Left lung (tissue), 10 donors: ENCODE measurements around the gene CDKN1C. TPM values are rescaled to one million over a fixed set of nuclear protein-coding genes. Genes with fewer than 3 reads are reported as not detected.

ENCODE experiments used
- ATAC-seq: fragments of 200-7000 bp; cut with Tn5 transposase; one replicate; pipeline ENCODE4 v1.9.1; 2020; ENCODE audit warnings: moderate library complexity
- DNase-seq, 4 donors: peaks; one replicate each; pipeline ENCODE4 v3.0.0-alpha.2; 2013 to 2020
- H3K27ac ChIP-seq, 2 donors: fragments of 200-600 bp; sonication (generic) in 1 of 2; one replicate each; pipeline versions ENCODE4 v1.5.0 to v1.8.0; 2020 to 2021
- H3K27me3 ChIP-seq, 2 donors: fragments of 200-600 bp; sonication (generic) in 1 of 2; one replicate each; pipeline versions ENCODE4 v1.5.0 to v1.8.0; 2020 to 2021
- H3K36me3 ChIP-seq, 2 donors: fragments of 200-600 bp; sonication (generic) in 1 of 2; one replicate each; pipeline versions ENCODE4 v1.5.0 to v1.8.0; 2020 to 2021
- H3K4me1 ChIP-seq, 2 donors: fragments of 200-600 bp; one replicate each; pipeline ENCODE4 v1.8.0; 2021
- H3K4me3 ChIP-seq, 2 donors: fragments of 200-600 bp; sonication (generic) in 1 of 2; one replicate each; pipeline versions ENCODE4 v1.5.0 to v1.8.0; 2020 to 2021; ENCODE audit warnings: mild to moderate bottlenecking in 1 of 2
- H3K9me3 ChIP-seq, 2 donors: fragments of 200-600 bp; sonication (generic) in 1 of 2; one replicate each; pipeline versions ENCODE4 v1.5.0 to v1.8.0; 2020 to 2021
- CTCF ChIP-seq, 2 donors: fragments of 200-600 bp; sonication (generic) in 1 of 2; IDR thresholded peaks; one replicate each; pipeline versions ENCODE4 v1.5.0 to v1.8.0; 2021; ENCODE audit warnings: antibody characterized with exemption in 2 of 2
- intact Hi-C, 2 donors: fragments of 100-400 bp; cut with DNase I; formaldehyde crosslinking; loops; one replicate each; pipeline versions ENCODE4 v1.11.2 to v1.14.2; 2022
- polyA plus RNA-seq, 6 donors: library from polyadenylated mRNA; unstranded; fragments of 120-200 nt; gene quantifications; one replicate each; pipeline ENCODE4 v1.2.1, GENCODE V29; 2013; ENCODE audit not compliant: insufficient read length in 6 of 6
- total RNA-seq, 2 donors: library from RNA; stranded (reverse); fragmentation: NEBNext Ultra II Directional; extraction: Animal tissue kit (Norgen Biotek cat#: 25700); gene quantifications; one replicate each; pipeline ENCODE4 v1.2.1, GENCODE V29; 2021
- donor health status: DM: no; HTN: yes; CAD: no.
- donor health status: DM: no; HTN: no; CAD: no.

CDKN1C gene
- total and polyA plus RNA-seq, 8 donors = 18.0 to 90.1 (median 67.6) TPM

GRCh38 chr11:2881981-2882375 is 3.6 kb downstream of the CDKN1C start:
- TF ChIP-seq CTCF (IDR thresholded peaks at IDR 0.05) = no peak
- DNase-seq (no peak), ATAC-seq (no peak)
- Histone ChIP-seq H3K36me3 (no peaks in the 10 kb centered on the region), H3K9me3 (no peaks in the 10 kb centered on the region), H3K4me3 (no peak overlapping the region), H3K4me1 (peaks cover 0 to 30% of the 10 kb centered on the region in 2 donors), H3K27ac (no peak overlapping the region), H3K27me3 (peaks cover 0 to 51% of the 10 kb centered on the region in 2 donors)
- intact Hi-C loops = no loop called here

DNA sequence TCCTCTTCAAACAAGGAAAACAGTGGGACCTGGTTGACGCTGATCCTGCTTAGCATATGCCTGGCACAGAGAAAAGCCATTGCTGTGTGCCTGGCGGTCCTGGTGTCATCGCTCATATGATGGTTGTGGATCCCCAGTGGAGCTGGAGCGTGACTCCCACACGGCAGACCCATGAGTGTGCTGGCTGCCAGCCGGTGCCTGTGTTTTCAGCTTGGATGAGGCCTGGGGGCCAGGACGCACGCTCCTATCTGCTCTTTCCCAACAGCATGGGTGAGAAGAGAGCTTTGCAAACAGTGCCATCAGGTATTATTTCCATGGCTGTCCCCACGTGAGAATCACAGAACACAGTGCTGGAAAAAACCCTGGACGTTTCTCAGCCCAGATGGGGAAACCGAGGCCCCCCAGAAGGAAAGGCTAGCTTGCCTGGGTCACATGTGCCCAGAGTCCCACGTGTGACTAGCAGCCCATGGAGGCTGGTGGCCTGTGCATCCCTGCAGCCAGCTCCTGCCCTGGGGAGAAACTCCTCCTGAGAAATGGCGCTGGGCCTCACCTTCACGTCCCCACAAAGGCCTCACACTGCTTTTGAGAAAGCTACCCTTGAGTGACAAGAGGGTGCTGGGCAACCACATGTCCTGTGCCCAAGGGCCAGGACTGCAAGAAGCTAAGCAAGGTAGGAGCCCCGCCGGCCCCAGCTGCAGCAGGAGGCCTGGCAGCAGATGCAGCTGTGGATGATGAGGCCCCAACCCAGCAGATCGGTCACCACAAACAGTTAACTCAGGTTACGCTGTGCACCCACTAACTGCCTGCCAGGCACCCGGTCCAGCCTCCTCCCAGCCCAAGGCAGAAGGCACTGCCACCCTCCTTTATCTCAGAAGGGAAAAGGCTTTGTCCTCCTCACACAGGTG is 4.2 kb downstream of the CDKN1C start:
- no peaks in the 10 kb centered on the region for H3K9me3 ChIP-seq
- H3K36me3 ChIP-seq = no peaks in the 10 kb centered on the region
- peaks cover 0 to 44% of the 10 kb centered on the region in 2 donors for H3K27me3 ChIP-seq
- ATAC-seq (no peak), DNase-seq (no peak)
- intact Hi-C loops = no loop called here
- H3K4me1 ChIP-seq = peaks cover 0 to 27% of the 10 kb centered on the region in 2 donors
- H3K4me3 ChIP-seq = no peak overlapping the region
- H3K27ac ChIP-seq = no peak overlapping the region
- TF ChIP-seq CTCF (IDR thresholded peaks at IDR 0.05) = no peak

GRCh38 chr11:2880646-2881045 is 4.9 kb downstream of the CDKN1C start:
- no peak overlapping the region for H3K27ac ChIP-seq
- ATAC-seq (no peak), DNase-seq (no peak)
- peaks cover 0 to 25% of the 10 kb centered on the region in 2 donors for H3K4me1 ChIP-seq
- no peaks in the 10 kb centered on the region for H3K36me3 ChIP-seq
- no peak for TF ChIP-seq CTCF (IDR thresholded peaks at IDR 0.05)
- no peak overlapping the region for H3K4me3 ChIP-seq
- H3K9me3 ChIP-seq = no peaks in the 10 kb centered on the region
- intact Hi-C loops = no loop called here
- peaks cover 0 to 41% of the 10 kb centered on the region in 2 donors for H3K27me3 ChIP-seq

DNA sequence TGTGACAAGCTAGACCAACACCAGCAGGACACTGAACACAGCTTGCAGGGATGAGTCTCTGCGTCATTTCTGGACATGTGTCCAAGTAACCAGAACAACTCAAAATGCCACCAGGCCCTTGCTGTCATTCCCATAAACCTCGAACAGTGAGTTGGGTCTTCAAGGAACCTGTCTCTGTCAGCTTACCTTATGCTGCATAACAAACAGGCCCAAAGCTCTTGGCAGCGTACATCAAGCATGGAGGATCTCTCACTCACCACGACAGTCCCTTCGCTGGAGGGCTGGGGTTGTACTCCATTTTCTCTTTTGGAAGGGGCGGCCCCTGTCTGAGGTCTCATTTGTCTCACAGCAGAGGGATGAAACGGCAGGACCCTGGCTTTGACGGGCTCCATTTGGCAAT is 6.8 kb downstream of the CDKN1C start:
- ATAC-seq (no peak), DNase-seq (no peak)
- Histone ChIP-seq H3K27me3 (peaks cover 0 to 25% of the 10 kb centered on the region in 2 donors), H3K4me3 (no peak overlapping the region), H3K27ac (no peak overlapping the region), H3K4me1 (peaks cover 0 to 11% of the 10 kb centered on the region in 2 donors), H3K36me3 (no peaks in the 10 kb centered on the region), H3K9me3 (no peaks in the 10 kb centered on the region)
- intact Hi-C loops = no loop called here
- no peak for TF ChIP-seq CTCF (IDR thresholded peaks at IDR 0.05)

DNA sequence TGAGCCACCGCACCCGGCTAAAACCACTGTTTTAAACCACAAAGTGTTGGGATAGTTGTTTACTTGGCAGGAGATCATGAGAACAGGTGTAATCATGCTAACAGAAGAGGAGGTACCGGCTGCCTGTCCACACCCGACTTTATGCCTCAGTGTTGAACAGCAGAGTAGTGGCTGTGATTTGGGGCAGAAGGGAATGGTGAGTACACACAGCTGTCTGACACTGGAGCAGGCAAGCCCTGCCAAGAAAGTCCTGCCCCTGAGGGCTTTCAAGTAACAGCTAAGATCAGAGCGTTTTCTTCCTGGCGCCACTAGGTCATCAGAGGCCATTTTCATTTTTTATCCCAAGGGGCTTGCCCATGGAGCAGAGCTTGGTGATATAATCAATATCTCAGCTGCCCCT is 8.1 kb downstream of the CDKN1C start:
- Histone ChIP-seq H3K4me1 (no peaks in the 10 kb centered on the region), H3K27ac (no peak overlapping the region), H3K36me3 (no peaks in the 10 kb centered on the region), H3K27me3 (peaks cover 0 to 12% of the 10 kb centered on the region in 2 donors), H3K9me3 (no peaks in the 10 kb centered on the region), H3K4me3 (no peak overlapping the region)
- intact Hi-C loops = no loop called here
- peak in 1 of 4 donors; percentile 72 for DNase-seq
- peak; percentile 16 for ATAC-seq
- no peak for TF ChIP-seq CTCF (IDR thresholded peaks at IDR 0.05)
